GM15510 (cell line): ENCODE results near the gene CTIF.

Source experiments
- POLR2A ChIP-seq: IDR thresholded peaks from 3 replicates; pipeline ENCODE4 v1.6.1; 2011; ENCODE audit warnings: borderline replicate concordance; ENCODE audit not compliant: insufficient read length; ENCODE audit errors: extremely low read depth

CTIF gene

GRCh38 chr18:48597110-48597509, 58.3 kb downstream of the CTIF start:
- no peak for TF ChIP-seq POLR2A

DNA sequence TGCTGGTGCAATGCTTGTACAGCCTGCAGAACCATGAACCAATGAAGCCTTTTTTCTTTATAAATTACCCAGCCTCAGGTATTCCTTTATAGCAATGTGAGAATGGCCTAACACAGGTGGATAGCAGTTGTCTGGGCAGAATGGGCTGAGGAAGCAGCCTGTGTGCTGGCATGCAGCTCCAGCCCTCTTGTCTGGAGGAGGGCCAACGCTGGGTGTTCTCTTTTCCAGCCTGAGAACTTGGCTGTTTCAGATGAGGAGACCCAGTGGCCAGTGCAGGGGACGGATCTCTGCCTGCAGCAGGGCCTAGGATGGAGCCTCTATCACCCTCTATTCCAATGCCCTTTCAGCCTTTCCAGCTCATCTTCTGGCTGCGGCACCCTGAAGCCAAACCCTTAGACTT, 58.8 kb downstream of the CTIF start:
- TF ChIP-seq POLR2A: no peak

- no peak for TF ChIP-seq POLR2A
Observed at GRCh38 chr18:48599391-48599790, 60.6 kb downstream of the CTIF start.

- no peak for TF ChIP-seq POLR2A
Observed at GRCh38 chr18:48600046-48600445, 61.2 kb downstream of the CTIF start.

DNA sequence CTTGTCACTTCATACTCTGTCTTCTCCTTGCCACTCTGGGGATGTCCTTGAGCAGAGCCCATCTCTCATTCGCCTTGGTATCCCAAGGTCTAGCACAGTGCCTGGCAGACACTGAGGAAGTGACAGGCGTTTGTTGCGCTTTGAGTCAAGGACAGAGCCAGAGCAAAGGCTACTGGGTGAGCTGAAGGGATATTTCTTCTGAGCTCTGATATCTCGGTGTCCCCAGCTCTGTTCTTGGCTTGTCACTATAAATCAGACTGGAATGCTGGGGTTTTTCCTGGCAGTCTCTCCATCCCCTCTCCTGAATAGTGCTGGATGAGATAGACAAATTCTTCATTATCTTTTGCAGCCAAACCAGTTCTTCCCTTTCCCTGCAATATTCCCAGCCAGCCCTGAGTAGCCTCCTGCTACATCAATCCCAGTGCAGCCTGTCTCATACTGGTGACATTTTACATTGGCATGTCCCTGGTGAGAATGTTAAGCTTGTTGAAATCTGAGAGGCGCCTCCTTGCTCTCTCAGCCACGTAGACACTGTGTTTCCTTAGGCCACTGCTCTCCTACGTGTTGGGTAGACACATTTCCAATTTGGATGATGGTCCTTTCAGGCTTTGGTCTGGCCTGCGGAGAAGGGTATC, 61.7 kb downstream of the CTIF start:
- no peak for TF ChIP-seq POLR2A

GRCh38 chr18:48601343-48601742, 62.5 kb downstream of the CTIF start:
- TF ChIP-seq POLR2A: no peak

DNA sequence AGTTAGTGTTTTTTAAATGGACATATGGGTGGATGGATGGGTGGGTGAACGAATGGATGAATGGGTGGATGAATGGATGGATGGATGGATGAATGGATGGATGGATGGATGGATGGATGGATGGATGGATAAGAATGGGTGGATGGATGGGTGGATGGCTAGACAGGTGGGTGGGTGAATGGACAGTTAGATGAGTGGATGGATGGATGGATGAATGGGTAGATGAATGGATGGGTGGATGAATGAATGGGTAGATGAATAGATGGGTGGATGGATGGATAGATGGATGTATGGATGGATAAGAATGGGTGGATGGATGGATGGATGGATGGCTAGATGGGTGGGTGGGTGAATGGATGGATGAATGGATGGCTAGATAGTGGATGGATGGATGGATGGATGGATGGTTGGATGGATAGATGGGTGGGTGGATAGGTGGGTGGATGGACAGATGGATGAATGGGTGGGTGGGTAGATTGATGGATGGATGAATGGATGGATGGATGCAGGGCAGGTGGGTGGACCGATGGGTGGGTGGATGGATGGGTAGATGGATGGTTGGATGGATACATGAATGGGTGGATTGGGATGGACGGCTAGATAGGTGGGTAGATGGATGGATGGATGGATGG, 64.0 kb downstream of the CTIF start:
- TF ChIP-seq POLR2A: no peak

DNA sequence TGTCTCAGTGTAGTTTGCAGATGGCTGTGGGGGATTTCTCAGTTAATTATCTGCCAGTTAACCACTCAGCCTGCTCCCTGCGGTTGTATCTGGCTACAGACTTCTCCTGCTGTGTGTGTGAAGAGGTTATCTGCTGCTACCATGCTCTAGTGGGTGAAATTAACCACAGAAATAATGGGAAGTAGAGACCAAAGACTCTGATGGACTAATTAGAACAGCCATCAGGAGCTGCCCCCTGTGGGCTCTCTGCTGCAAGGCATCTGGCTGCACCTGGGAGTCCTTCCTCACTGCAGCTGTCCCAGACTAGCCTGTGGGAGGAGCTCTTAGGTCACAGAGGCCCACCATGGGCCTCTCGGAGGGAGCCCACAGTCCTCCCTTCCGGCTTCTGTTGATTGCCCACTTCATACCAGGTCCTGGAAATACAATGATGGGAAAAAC, 66.6 kb downstream of the CTIF start:
- no peak for TF ChIP-seq POLR2A

DNA sequence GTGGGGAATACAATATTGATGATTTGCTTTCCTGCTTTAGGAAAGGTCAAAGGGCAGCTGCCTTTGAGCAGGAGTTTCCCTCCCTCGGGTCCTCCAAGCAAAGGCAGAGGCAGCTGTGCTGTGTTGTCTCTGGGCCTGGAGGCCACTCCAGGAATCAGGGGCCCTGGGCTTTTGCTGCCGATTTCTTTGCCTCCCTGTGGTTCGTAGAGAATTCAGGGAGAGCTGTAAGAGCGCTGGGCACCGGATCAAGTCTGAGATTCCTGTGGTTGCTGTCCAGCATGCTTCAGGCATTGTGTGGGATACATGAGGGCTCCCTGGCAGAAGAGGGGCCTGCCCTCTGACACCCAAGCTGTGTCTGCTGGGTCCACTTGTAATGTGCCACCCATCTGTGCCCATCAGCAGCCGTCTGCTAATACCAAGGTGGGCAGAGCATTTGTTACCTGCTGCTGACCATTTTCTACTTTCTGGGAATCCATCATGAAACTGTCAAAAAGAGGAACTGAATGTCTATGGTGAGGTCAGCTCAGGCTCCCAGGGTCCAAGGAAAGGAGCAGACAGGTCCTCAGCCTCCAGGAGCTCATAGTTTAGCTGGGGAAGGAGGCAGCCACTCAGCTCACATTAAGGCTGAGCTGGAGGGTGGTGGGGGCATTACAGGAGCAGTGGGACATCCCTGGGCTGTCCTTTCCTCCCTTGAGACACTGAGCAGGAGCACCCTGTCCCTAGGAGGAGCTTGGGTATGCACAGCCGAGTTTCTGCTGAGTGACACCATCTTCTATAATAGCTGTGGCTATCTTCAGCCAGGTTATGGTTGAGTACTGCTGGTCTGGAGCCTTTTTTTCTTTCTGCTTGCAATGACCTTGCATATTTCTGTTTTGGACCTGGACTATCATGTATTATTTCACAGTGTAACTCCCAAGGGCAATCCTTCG, 68.5 kb downstream of the CTIF start:
- TF ChIP-seq POLR2A: no peak

DNA sequence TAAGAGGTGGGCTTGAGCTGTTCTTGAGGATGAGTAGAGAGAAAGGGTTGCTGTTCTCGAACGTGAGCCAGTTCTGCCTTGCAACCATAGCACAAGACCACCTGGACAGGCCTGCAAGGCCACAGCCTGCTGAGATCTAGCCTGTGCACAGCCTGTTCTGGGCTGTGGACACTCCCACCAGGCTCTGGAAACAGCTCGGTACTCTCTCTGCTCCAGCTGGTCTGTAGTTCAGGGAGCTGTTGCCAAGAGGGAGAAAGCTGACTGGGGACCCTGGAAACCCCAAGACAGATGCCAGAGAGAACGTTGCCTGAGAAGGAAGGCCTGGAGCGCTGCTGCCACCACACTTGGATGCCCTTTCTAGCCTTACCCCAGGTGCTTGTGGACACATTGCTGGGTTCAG, 69.8 kb downstream of the CTIF start:
- TF ChIP-seq POLR2A: no peak

- no peak for TF ChIP-seq POLR2A
Observed at GRCh38 chr18:48609114-48609513, 70.3 kb downstream of the CTIF start.

- no peak for TF ChIP-seq POLR2A
Observed at GRCh38 chr18:48609820-48610815, 71.3 kb downstream of the CTIF start.

GRCh38 chr18:48611203-48611602, 72.4 kb downstream of the CTIF start:
- TF ChIP-seq POLR2A: no peak

DNA sequence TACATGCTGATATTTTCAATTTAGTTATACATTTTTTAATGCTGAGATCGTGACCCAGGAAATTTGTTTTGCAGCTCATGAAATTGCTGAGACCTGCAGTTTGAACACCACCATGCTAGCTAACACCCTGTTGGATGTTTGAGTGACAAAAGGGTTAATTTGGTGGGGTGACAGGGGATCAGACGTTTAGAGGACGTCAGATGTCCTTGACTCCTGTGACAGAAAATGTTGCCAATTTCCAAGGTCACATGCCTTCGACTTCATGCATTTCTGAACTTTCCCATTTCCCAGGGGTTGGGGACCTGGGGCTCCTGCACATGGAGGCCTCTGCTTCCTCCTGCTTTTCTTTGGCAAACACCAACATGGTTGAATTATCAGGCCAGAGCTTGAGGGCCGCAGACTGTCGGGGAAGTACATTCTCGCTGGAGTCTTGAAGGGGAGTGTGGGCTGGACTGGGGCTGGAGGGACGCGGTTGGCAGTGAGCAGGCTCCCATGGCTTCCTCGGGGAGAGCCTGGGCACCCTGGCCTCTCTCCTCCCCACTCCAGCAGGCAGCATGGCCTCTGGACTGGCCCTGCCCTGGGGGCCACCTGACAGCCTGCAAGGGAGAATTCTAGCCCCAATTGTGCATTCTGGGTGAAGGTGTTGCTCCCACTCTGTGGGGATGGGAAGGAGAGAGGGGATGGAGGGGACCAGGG, 73.1 kb downstream of the CTIF start:
- no peak for TF ChIP-seq POLR2A
